ENCODE results near the gene IGF2BP2. TPM values are rescaled to one million over a fixed set of nuclear protein-coding genes. Genes with fewer than 3 reads are reported as not detected.

The IGF2BP2 gene
- total and polyA plus RNA-seq, 2 of the 13 experiments (the other 11 are each of a cell fraction or from before 2014, with no cell fraction given): 6.5 to 46.0 TPM

DNA sequence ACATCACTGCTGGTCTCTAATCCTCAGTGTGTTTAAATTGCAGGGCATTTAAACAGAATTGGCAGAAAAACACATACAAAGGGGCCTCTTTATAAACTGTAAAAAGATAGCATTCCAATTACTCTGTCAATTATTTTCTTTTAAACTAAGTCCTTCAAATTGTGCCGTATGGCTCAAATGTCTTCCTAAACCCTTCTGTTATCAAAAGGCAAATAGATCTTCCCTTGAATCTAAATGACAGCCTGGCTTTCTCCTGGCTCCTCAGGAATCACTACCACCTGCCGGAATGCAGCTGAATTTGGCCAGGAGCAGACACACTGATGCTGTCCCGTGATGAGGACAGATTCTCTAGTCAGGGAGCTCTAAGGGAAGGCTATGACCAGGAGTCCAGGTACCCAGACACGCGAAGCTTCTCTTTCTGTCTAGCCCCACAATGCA, 85.6 kb downstream of the IGF2BP2 start:
- no peak for DNase-seq (ENCODE audit: low spot score)
- no peak overlapping the region for H3K4me3 ChIP-seq (replicated peaks in 1 of 3; ENCODE audit: insufficient read depth in 1 of 3, low read depth in 2 of 3, low read length in 3 of 3)
- no peaks in the 10 kb centered on the region for H3K27me3 ChIP-seq (ENCODE audit: control insufficient read depth in 1 of 2, insufficient read depth in 2 of 2, low read length in 2 of 2)
- no peak overlapping the region for H3K9ac ChIP-seq (ENCODE audit: insufficient read depth, low read depth, low read length)
- BruUV-seq (replicated peaks): TSS peak; percentile 21
- ChIA-PET CTCF (ENCODE audit: low intra/inter-chr PET ratio, low total read pairs) (no interaction called here), POLR2A (no interaction called here)
- ATAC-seq: peak; percentile 63
- TF ChIP-seq ZNF616 (CRISPR knock-in tag; IDR thresholded peaks at IDR 0.05; ENCODE audit: low read depth) (no peak), RBM22 (optimal IDR thresholded peaks at IDR 0.05; ENCODE audit: low read length) (peak; percentile 65), TCF7 (IDR thresholded peaks at IDR 0.05; ENCODE audit: low read depth) (peak; percentile 22; the same call in 1 of the 2 replicates)
- TF ChIP-seq, protein P1, sequence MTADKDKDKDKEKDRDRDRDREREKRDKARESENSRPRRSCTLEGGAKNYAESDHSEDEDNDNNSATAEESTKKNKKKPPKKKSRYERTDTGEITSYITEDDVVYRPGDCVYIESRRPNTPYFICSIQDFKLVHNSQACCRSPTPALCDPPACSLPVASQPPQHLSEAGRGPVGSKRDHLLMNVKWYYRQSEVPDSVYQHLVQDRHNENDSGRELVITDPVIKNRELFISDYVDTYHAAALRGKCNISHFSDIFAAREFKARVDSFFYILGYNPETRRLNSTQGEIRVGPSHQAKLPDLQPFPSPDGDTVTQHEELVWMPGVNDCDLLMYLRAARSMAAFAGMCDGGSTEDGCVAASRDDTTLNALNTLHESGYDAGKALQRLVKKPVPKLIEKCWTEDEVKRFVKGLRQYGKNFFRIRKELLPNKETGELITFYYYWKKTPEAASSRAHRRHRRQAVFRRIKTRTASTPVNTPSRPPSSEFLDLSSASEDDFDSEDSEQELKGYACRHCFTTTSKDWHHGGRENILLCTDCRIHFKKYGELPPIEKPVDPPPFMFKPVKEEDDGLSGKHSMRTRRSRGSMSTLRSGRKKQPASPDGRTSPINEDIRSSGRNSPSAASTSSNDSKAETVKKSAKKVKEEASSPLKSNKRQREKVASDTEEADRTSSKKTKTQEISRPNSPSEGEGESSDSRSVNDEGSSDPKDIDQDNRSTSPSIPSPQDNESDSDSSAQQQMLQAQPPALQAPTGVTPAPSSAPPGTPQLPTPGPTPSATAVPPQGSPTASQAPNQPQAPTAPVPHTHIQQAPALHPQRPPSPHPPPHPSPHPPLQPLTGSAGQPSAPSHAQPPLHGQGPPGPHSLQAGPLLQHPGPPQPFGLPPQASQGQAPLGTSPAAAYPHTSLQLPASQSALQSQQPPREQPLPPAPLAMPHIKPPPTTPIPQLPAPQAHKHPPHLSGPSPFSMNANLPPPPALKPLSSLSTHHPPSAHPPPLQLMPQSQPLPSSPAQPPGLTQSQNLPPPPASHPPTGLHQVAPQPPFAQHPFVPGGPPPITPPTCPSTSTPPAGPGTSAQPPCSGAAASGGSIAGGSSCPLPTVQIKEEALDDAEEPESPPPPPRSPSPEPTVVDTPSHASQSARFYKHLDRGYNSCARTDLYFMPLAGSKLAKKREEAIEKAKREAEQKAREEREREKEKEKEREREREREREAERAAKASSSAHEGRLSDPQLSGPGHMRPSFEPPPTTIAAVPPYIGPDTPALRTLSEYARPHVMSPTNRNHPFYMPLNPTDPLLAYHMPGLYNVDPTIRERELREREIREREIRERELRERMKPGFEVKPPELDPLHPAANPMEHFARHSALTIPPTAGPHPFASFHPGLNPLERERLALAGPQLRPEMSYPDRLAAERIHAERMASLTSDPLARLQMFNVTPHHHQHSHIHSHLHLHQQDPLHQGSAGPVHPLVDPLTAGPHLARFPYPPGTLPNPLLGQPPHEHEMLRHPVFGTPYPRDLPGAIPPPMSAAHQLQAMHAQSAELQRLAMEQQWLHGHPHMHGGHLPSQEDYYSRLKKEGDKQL (CRISPR knock-in tag; IDR thresholded peaks at IDR 0.05; ENCODE audit: low read depth): peak; percentile 21; the same call in 1 of the 2 replicates
- WGBS (ENCODE audit: low lambda C conversion rate): 61% methylated on average over 4 of the region's 5 CpGs
- H3K27ac ChIP-seq (ENCODE audit: extremely low read length, insufficient read depth, low read length): no peak overlapping the region
- H2AFZ ChIP-seq (ENCODE audit: low read length): no peak overlapping the region
- H4K20me1 ChIP-seq (ENCODE audit: insufficient read depth, low read length): peaks cover 96% of the 10 kb centered on the region
- H3K79me2 ChIP-seq (ENCODE audit: insufficient read depth, low read length): peaks cover 92% of the 10 kb centered on the region
- peaks cover 28% of the 10 kb centered on the region for H3K4me1 ChIP-seq (ENCODE audit: insufficient read depth, low read length)
- 0 out of 5 replicates have a peak, but pooled peaks cover 0 to 6% of the 10 kb centered on the region in 2 experiments for H3K36me3 ChIP-seq (replicated peaks in 1 of 2; ENCODE audit: control insufficient read depth in 1 of 2, insufficient read depth in 2 of 2, low read length in 2 of 2)
- peak; percentile 51 for FAIRE-seq
- intact Hi-C loops (cut with micrococcal nuclease; ENCODE audit: unreplicated experiment) (no loop called here), in situ Hi-C loops (cut with HindIII; ENCODE audit: extremely low pct_ligation_motif_present, low pct_unique_long_range_greater_than_20kb) (no loop called here)
- peak overlapping the region; percentile 27; the same call in 1 of the 2 replicates for H3K4me2 ChIP-seq (ENCODE audit: low read depth, low read length)
- no peaks in the 10 kb centered on the region for H3K9me3 ChIP-seq (ENCODE audit: low read length)
